A549 treated with AZD9567 at 1 μM for 4 hours (cell line): ENCODE measurements around the gene HINT1. TPM values are rescaled to one million over a fixed set of nuclear protein-coding genes. Genes with fewer than 3 reads are reported as not detected.

Experiments
- total RNA-seq: library from RNA; stranded (reverse); fragments of 200-300 nt; extraction: Qiagen RNA extraction; gene quantifications from 5 replicates; pipeline ENCODE4 v1.2.3, GENCODE V29; 2022; ENCODE audit not compliant: insufficient read depth

The HINT1 gene
- 411 to 491 TPM (median 489 TPM) in 5 replicates for total RNA-seq

GRCh38 chr5:131165119-131165727 lies at the start of gene HINT1:
HINT1 (minus strand) TSS chr5:131165256; CDS start chr5:131165205, 51 bp downstream.

GRCh38 chr5:131170540-131171275 lies 5.7 kb upstream of the HINT1 start, which contains the start of gene LYRM7:
LYRM7 (plus strand) TSS chr5:131170944; CDS start chr5:131171021, 77 bp downstream.

Other genes starting within 250 kb of the HINT1 start
- 3.6 to 18.5 TPM (median 4.7 TPM) in 5 replicates for gene LYRM7, start 5.7 kb upstream of the HINT1 start, total RNA-seq
- gene CDC42SE2, start 98.8 kb upstream of the HINT1 start, total RNA-seq = 27.0 to 40.0 TPM (median 31.8 TPM) in 5 replicates